ENCODE data around the gene NELFA. TPM values are rescaled to one million over a fixed set of nuclear protein-coding genes. Genes with fewer than 3 reads are reported as not detected.

Gene NELFA
- total RNA-seq, 1 donor from 2014 or later = 22.7 TPM

- H3K4me3 ChIP-seq = no peak overlapping the region
- H3K4me1 ChIP-seq = no peaks in the 10 kb centered on the region
- DNase-seq = peak; percentile 51
- no peak overlapping the region for H3K27ac ChIP-seq
- intact Hi-C loops (cut with DNase I) = no loop called here
- ATAC-seq = no peak
- no peaks in the 10 kb centered on the region for H3K9me3 ChIP-seq
- H3K27me3 ChIP-seq = no peaks in the 10 kb centered on the region
- H3K36me3 ChIP-seq = peaks cover 23% of the 10 kb centered on the region
- no peak for TF ChIP-seq CTCF (IDR thresholded peaks at IDR 0.05)
Observed at GRCh38 chr4:1973661-1974060, 35.1 kb downstream of the NELFA start.

DNA sequence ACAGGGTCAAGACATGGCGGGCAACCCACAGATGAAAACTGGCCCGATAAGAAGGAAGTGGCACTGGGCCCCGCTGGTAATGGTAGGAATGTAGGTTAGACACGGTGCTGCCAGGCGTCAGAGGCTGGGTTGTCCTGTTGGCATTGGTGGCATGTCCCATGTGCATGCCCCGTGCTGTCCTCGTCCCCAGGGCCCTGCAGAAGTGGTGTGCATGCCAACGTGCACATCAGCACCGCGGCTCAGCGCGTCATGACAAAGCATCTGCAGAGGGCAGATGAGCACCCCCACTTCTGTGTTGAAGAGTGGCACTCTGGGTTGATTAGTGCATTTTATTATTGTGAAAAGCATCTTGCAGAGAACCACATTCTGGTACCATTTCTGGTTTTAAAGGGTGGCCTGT lies 35.6 kb downstream of the NELFA start:
- no peak for TF ChIP-seq CTCF (IDR thresholded peaks at IDR 0.05)
- no peak overlapping the region for H3K27ac ChIP-seq
- no peaks in the 10 kb centered on the region for H3K4me1 ChIP-seq
- intact Hi-C loops (cut with DNase I) = no loop called here
- no peak overlapping the region for H3K4me3 ChIP-seq
- DNase-seq = peak; percentile 49
- no peaks in the 10 kb centered on the region for H3K27me3 ChIP-seq
- no peaks in the 10 kb centered on the region for H3K9me3 ChIP-seq
- no peak for ATAC-seq
- H3K36me3 ChIP-seq = peaks cover 19% of the 10 kb centered on the region

DNA sequence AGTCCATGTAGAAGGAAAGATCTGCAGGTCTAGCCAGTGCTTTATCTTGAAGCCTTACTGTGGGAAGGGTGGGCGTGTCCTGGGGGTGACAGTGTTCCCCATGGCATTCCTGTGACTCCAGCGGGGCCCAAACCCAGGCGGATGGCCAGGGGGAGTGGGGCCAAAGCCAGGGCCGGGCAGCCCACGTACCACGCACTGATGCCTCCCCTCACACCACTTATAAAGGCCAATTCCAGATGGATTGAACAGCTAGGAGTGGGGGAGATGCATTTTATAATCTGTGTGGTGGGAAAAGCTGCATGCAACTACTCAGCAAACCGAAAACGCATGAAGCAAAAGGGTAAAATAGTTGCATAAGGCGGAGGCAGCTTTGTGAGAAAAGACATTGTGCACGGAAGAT lies 36.4 kb downstream of the NELFA start:
- peaks cover 17% of the 10 kb centered on the region for H3K36me3 ChIP-seq

DNA sequence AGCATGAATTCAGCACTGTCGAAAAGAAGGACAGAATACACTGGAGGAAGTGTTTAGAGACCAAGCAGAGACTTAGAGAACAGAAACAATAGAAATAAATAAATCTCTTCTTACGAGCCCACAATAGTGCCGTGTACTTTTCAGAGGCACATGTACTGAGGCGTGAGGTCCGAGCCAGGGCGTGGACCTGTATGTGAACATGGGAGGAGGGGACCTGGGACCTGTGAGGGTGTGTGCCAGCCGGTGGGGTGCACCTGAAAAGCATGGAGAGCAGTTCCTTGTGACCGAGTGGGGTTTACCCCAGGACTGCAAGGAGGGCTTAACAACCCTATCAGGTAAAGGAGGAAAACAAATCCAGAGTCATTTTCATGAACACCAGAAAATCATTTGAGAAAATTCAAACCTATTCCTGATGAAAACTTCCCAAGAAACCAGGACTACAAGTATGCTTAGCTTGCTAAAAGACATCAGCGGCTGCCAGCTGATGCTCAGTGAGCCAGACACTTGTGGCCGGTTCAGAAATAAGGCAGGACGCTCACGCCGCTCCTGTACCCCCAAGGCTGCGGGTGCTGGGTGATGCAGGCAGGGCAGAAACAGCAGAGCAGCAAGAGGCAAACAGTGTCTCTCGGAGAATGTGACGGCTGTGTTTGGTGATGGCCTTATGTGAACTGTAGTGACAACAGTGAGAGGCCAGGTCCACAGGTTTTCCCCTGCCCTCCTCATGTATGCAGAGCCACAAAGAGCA lies 37.1 kb downstream of the NELFA start:
- Histone ChIP-seq H3K4me1 (no peaks in the 10 kb centered on the region), H3K36me3 (peaks cover 10% of the 10 kb centered on the region), H3K27ac (no peak overlapping the region), H3K27me3 (no peaks in the 10 kb centered on the region), H3K9me3 (no peaks in the 10 kb centered on the region), H3K4me3 (no peak overlapping the region)
- intact Hi-C loops (cut with DNase I) = no loop called here
- peak; percentile 48 for DNase-seq
- no peak for ATAC-seq
- no peak for TF ChIP-seq CTCF (IDR thresholded peaks at IDR 0.05)

More for the DNA sequence above, 36.4 kb downstream of the NELFA start:
- Histone ChIP-seq H3K4me1 (no peaks in the 10 kb centered on the region), H3K27ac (no peak overlapping the region), H3K27me3 (no peaks in the 10 kb centered on the region), H3K9me3 (no peaks in the 10 kb centered on the region), H3K4me3 (no peak overlapping the region)
- TF ChIP-seq CTCF (IDR thresholded peaks at IDR 0.05) = no peak
- ATAC-seq (no peak), DNase-seq (peak; percentile 42)
- intact Hi-C loops (cut with DNase I) = no loop called here

- peaks cover 5% of the 10 kb centered on the region for H3K36me3 ChIP-seq
- no peak for DNase-seq
- no peak overlapping the region for H3K4me3 ChIP-seq
- no peaks in the 10 kb centered on the region for H3K9me3 ChIP-seq
- no peaks in the 10 kb centered on the region for H3K27me3 ChIP-seq
- no peaks in the 10 kb centered on the region for H3K4me1 ChIP-seq
- H3K27ac ChIP-seq = no peak overlapping the region
- no peak for ATAC-seq
- no peak for TF ChIP-seq CTCF (IDR thresholded peaks at IDR 0.05)
- intact Hi-C loops (cut with DNase I) = no loop called here
Observed at GRCh38 chr4:1970926-1971325, 37.8 kb downstream of the NELFA start.

Measured in upper lobe of right lung (tissue), 1 donor.